Astrocyte of the spinal cord (primary cell): ENCODE results near the gene JPH3.

Experiments used
- DNase-seq: peaks from one replicate; pipeline ENCODE4 v3.0.0; 2011; ENCODE audit warnings: low read depth, low spot score
- H3K4me3 ChIP-seq: 2 replicates; pipeline ENCODE4 v1.5.1; 2011; ENCODE audit warnings: low read depth, mild to moderate bottlenecking, low read length, moderate library complexity
- in situ Hi-C: cut with HindIII; loops from 2 replicates; pipeline ENCODE4 v1.10.0; 2017; ENCODE audit warnings: low sequenced_read_pairs
- TF ChIP-seq, protein P1 (sequence below): IDR thresholded peaks from 2 replicates; pipeline ENCODE4 v1.5.1; 2012; ENCODE audit warnings: low read depth, mild to moderate bottlenecking, low read length, inconsistent platforms

Gene JPH3

GRCh38 chr16:87559945-87560344, 42.4 kb upstream of the JPH3 start:
- TF ChIP-seq, protein P1, sequence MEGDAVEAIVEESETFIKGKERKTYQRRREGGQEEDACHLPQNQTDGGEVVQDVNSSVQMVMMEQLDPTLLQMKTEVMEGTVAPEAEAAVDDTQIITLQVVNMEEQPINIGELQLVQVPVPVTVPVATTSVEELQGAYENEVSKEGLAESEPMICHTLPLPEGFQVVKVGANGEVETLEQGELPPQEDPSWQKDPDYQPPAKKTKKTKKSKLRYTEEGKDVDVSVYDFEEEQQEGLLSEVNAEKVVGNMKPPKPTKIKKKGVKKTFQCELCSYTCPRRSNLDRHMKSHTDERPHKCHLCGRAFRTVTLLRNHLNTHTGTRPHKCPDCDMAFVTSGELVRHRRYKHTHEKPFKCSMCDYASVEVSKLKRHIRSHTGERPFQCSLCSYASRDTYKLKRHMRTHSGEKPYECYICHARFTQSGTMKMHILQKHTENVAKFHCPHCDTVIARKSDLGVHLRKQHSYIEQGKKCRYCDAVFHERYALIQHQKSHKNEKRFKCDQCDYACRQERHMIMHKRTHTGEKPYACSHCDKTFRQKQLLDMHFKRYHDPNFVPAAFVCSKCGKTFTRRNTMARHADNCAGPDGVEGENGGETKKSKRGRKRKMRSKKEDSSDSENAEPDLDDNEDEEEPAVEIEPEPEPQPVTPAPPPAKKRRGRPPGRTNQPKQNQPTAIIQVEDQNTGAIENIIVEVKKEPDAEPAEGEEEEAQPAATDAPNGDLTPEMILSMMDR: no peak
- no peak for DNase-seq
- no peak overlapping the region for H3K4me3 ChIP-seq
- in situ Hi-C loops: no loop called here

DNA sequence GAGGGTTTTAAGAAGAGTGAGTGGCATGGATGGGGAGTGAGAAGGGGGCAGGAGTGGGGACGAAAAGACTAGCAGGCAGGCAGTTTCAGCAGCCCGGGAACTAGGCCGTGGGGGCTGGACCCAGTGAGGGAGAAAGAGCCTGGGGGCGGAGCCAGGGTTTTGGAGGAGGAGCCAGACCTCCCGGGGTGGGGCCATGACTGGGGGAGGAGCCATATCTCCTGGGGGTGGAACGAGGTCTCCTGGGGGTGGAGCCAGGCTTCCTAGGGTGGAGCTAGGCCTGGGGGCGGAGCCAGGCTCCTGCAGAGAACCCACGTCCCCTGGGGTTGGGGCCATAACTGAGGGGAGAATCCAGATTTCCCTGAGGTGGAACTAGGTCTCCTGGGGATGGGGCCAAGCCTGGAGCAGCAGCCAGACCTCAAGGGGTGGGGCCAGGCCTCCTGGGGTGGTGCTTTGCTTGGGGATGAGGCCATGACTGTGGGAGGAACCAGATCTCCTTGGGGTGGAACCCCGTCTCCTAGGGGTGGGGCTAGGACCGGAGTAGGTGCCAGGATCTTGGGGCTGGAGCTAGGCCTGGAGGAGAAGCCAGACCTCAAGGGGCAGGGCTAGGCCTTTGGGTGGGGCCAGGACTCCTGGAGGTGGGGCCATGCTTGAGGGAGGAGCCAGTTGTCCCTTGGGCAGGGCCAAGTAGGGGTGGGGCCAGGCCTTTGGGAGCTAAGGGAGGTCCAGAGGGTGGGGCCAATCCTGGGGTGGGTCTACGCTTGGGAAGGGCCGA, 41.7 kb upstream of the JPH3 start:
- H3K4me3 ChIP-seq: no peak overlapping the region
- no peak for DNase-seq
- TF ChIP-seq, protein P1: no peak
- in situ Hi-C loops: no loop called here

DNA sequence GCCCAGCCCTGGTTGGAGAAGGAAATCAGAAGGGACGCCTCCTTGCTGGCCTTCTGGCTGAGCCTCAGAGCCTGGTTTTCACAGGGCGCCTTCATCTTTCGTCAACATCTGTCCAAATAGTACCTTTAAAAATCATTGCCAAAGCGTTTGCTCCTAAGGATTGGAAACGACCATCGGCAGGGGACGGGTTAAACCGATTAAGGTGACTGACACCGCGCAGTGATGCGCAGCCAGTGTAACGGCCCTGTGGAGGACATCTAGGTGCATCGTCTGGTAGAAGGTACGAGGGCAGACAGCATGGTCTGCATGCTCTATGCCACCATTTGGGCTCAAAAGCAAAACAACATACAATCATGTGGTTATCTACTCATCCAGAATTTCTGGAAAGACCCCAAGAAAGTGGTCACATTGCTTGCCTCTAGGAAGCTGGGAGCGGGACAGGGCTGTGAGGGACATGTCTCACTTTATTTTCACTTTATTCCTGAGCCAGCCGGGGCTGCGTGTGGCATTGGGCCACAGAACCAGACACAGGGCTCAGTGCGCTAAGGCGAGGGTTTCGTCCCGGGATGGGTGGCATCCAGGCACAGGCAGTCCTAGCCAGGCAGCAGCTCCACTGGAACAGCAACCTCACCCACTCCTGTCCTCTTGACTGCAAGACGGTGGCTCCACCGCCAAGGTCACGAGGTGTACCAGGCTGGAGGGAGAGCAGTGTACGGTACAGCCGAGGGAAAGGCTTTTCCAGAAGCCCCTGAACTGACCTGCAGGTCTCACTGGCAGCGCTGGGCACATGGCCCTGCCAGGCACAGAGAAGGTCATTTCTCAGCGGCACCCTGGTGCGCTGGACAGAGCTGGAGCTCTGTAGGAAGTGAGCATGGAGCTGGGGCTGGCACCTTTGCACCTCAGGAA, 40.9 kb upstream of the JPH3 start:
- in situ Hi-C loops: no loop called here
- TF ChIP-seq, protein P1: no peak
- no peak overlapping the region for H3K4me3 ChIP-seq
- no peak for DNase-seq

DNA sequence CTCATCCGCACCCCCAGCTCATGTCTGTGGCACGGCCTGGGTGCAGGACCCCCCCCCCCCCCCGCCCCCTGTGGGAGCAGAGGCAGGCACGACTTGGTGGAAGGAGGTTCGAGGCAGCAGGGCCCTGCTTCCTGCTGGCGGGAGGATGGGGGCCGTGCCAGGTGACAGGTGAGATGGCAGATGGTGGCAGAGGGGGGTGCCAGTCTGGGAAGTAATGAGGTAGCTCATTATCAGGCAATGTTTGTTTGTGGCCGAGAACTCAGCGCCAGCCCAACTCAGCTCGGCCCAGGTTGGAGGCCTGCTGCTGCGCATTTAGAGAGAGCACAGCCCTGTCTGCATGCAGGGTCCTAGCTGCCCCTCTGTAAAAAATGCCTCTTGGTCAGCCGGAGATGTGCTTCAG, 40.1 kb upstream of the JPH3 start:
- DNase-seq: no peak
- TF ChIP-seq, protein P1: no peak
- no peak overlapping the region for H3K4me3 ChIP-seq
- in situ Hi-C loops: no loop called here

- in situ Hi-C loops: no loop called here
- DNase-seq: no peak
- TF ChIP-seq, protein P1: no peak
- no peak overlapping the region for H3K4me3 ChIP-seq
Observed at GRCh38 chr16:87563022-87563421, 39.3 kb upstream of the JPH3 start.

GRCh38 chr16:87563714-87564523, 38.4 kb upstream of the JPH3 start:
- no peak for DNase-seq
- TF ChIP-seq, protein P1: no peak
- in situ Hi-C loops: no loop called here
- H3K4me3 ChIP-seq: no peak overlapping the region
